Prostate gland (tissue), 2 donors: ENCODE measurements around the gene SLC34A3. TPM values are rescaled to one million over a fixed set of nuclear protein-coding genes. Genes with fewer than 3 reads are reported as not detected.

Source experiments
- DNase-seq: peaks from one replicate; pipeline ENCODE4 v3.0.0-alpha.2; 2019; ENCODE audit warnings: low spot score
- H3K27ac ChIP-seq, 2 donors: fragments of 200-600 bp; sonication (generic); 2 replicates each; pipeline ENCODE4 v1.5.1; 2017 to 2019
- H3K27me3 ChIP-seq: fragments of 200-600 bp; sonication (generic); replicated peaks from 2 replicates; pipeline ENCODE4 v1.5.1; 2019; ENCODE audit not compliant: insufficient read depth
- H3K36me3 ChIP-seq, 2 donors: fragments of 200-600 bp; sonication (generic); 1 replicate in 1 of 2; 2 replicates in 1 of 2; pipeline versions ENCODE4 v1.5.1 to v1.8.1; 2017 to 2019
- H3K4me1 ChIP-seq: fragments of 200-600 bp; sonication (generic); replicated peaks from 2 replicates; pipeline ENCODE4 v1.5.1; 2019
- H3K4me3 ChIP-seq, 2 donors: fragments of 200-600 bp; sonication (generic); 2 replicates each; pipeline ENCODE4 v1.5.1; 2017 to 2019
- H3K9me3 ChIP-seq: fragments of 200-600 bp; sonication (generic); 2 replicates; pipeline ENCODE4 v1.5.1; 2017
- CTCF ChIP-seq, 4 experiments: fragments of 200-600 bp in 2 of 4; fragments of 450-650 bp in 2 of 4; sonication (generic) in 2 of 4; IDR thresholded peaks; 1 replicate in 3 of 4; 2 replicates in 1 of 4; pipeline ENCODE4 v1.5.1; 2016 to 2019; ENCODE audit warnings: antibody characterized with exemption in 4 of 4, mild to moderate bottlenecking in 2 of 4, moderate library complexity in 2 of 4
- POLR2A ChIP-seq: fragments of 450-650 bp; IDR thresholded peaks from one replicate; pipeline ENCODE4 v1.6.1; 2016; ENCODE audit warnings: antibody characterized with exemption, mild to moderate bottlenecking
- POLR2AphosphoS5 ChIP-seq: sonication (generic); formaldehyde crosslinking; IDR thresholded peaks from one replicate; pipeline ENCODE4 v1.6.1; 2017; ENCODE audit warnings: antibody characterized with exemption
- WGBS: methylation state at CpG from one replicate; pipeline ENCODE4 v1.1.5; 2018; 5-methylcytosine and 5-hydroxymethylcytosine counted together
- intact Hi-C: fragments of 100-400 bp; cut with DNase I; formaldehyde crosslinking; loops from one replicate; pipeline ENCODE4 v1.14.2; 2022
- total RNA-seq, 2 donors: library from RNA; depleted of rRNA; stranded (reverse); fragments of >200 nt; gene quantifications; one replicate each; pipeline ENCODE4 v1.1.0, GENCODE V29; 2016

SLC34A3 gene
- total RNA-seq, 2 donors from 2014 or later, result 0.57 TPM; not detected in 1

- 68% methylated on average over 40 of the region's 40 CpGs for WGBS
- no peak overlapping the region for H3K27ac ChIP-seq
- H3K36me3 ChIP-seq, result no peaks in the 10 kb centered on the region
- H3K27me3 ChIP-seq, result peaks cover 4% of the 10 kb centered on the region
- DNase-seq, result no peak
- TF ChIP-seq CTCF (IDR thresholded peaks at IDR 0.05) (no peak), POLR2AphosphoS5 (no peak), POLR2A (no peak)
- H3K4me1 ChIP-seq, result peaks cover 23% of the 10 kb centered on the region
- intact Hi-C loops, result no loop called here
- no peaks in the 10 kb centered on the region for H3K9me3 ChIP-seq
- no peak overlapping the region for H3K4me3 ChIP-seq
These were observed 2.7 kb downstream of the SLC34A3 start for GRCh38 chr9:137233143-137233980.

DNA sequence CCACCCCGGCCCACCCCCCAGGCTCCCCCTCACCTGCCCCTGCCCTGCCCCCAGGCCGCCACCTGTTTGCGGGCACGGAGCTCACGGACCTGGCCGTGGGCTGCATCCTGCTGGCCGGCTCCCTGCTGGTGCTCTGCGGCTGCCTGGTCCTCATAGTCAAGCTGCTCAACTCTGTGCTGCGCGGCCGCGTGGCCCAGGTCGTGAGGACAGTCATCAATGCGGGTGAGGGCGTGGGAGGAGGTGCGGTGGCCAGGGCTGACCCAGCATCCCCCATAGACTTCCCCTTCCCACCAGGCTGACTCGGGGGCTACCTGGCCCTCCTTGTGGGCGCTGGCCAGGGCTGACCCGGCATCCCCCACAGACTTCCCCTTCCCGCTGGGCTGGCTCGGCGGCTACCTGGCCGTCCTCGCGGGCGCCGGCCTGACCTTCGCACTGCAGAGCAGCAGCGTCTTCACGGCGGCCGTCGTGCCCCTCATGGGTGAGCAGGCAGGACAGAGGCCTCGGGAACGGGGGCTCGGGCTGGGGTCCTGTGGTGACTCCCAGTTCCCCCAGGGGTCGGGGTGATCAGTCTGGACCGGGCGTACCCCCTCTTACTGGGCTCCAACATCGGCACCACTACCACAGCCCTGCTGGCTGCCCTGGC lies 3.5 kb downstream of the SLC34A3 start:
- Histone ChIP-seq H3K27ac (no peak overlapping the region), H3K27me3 (peaks cover 4% of the 10 kb centered on the region), H3K9me3 (no peaks in the 10 kb centered on the region), H3K4me1 (peaks cover 26% of the 10 kb centered on the region), H3K36me3 (no peaks in the 10 kb centered on the region), H3K4me3 (no peak overlapping the region)
- no peak for DNase-seq
- 58% methylated on average over 31 of the region's 40 CpGs for WGBS
- intact Hi-C loops, result no loop called here
- no peak for TF ChIP-seq POLR2AphosphoS5
- no peak for TF ChIP-seq CTCF (IDR thresholded peaks at IDR 0.05)
- no peak for TF ChIP-seq POLR2A

- no peak for DNase-seq
- intact Hi-C loops, result loop anchor here (5.0 kb wide), 1 partner anchor 113 kb away; no protein-coding TSS in a partner anchor
- TF ChIP-seq POLR2A, result no peak
- TF ChIP-seq POLR2AphosphoS5, result no peak
- TF ChIP-seq CTCF (IDR thresholded peaks at IDR 0.05), result no peak
- H3K9me3 ChIP-seq, result no peaks in the 10 kb centered on the region
- H3K27ac ChIP-seq, result no peak overlapping the region
- no peaks in the 10 kb centered on the region for H3K36me3 ChIP-seq
- H3K4me1 ChIP-seq, result peaks cover 29% of the 10 kb centered on the region
- WGBS, result 75% methylated on average over 17 of the region's 18 CpGs
- no peak overlapping the region for H3K4me3 ChIP-seq
- peaks cover 4% of the 10 kb centered on the region for H3K27me3 ChIP-seq
These were observed 4.2 kb downstream of the SLC34A3 start for GRCh38 chr9:137234758-137235423.

DNA sequence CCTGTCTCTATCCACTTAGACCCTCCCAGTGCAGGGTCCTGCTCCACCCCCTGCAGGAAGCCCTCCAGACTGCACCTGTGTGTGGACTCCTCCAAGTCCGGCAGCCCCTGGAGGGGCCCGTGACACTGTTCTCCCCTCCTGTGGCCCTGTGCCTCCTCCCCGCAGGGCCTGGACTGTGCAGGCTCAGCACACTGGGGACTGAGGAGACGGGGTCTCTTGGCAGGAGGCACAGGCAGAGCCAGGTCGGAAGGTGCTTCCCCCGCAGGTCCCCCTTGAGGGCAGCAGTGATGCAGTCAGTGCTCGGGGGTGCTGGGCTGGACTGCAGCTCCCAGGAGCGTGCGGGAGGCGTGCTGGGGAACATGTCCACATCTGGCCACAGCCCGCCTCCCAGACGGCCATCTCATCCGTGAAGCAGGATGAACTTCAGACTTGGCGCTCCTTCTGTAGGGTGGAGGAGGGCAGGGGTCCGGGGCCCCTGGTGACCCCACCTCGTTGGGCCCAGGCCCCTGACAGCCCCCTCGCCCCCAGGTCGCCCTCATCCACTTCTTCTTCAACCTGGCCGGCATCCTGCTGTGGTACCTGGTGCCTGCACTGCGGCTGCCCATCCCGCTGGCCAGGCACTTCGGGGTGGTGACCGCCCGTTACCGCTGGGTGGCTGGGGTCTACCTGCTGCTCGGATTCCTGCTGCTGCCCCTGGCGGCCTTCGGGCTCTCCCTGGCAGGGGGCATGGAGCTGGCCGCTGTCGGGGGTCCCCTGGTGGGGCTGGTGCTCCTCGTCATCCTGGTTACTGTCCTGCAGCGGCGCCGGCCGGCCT lies 4.9 kb downstream of the SLC34A3 start:
- Histone ChIP-seq H3K4me1 (peaks cover 29% of the 10 kb centered on the region), H3K9me3 (no peaks in the 10 kb centered on the region), H3K27me3 (peaks cover 4% of the 10 kb centered on the region), H3K27ac (no peak overlapping the region), H3K4me3 (no peak overlapping the region), H3K36me3 (no peaks in the 10 kb centered on the region)
- intact Hi-C loops, result loop anchor here (5.0 kb wide), 1 partner anchor 113 kb away; no protein-coding TSS in a partner anchor
- no peak for DNase-seq
- WGBS, result 67% methylated on average over 32 of the region's 35 CpGs
- no peak for TF ChIP-seq POLR2AphosphoS5
